ENCODE data around the gene CUZD1. TPM values are rescaled to one million over a fixed set of nuclear protein-coding genes. Genes with fewer than 3 reads are reported as not detected.

CUZD1 gene, protein sequence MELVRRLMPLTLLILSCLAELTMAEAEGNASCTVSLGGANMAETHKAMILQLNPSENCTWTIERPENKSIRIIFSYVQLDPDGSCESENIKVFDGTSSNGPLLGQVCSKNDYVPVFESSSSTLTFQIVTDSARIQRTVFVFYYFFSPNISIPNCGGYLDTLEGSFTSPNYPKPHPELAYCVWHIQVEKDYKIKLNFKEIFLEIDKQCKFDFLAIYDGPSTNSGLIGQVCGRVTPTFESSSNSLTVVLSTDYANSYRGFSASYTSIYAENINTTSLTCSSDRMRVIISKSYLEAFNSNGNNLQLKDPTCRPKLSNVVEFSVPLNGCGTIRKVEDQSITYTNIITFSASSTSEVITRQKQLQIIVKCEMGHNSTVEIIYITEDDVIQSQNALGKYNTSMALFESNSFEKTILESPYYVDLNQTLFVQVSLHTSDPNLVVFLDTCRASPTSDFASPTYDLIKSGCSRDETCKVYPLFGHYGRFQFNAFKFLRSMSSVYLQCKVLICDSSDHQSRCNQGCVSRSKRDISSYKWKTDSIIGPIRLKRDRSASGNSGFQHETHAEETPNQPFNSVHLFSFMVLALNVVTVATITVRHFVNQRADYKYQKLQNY
- 1 to 10 TPM in 1 of 3 donors, under 1 TPM in 2; 0.47 to 1.1 (median 0.72) TPM for total RNA-seq
- long read RNA-seq, donor 1, result 0 reads
- long read RNA-seq, donor 2, partial matches to known transcripts, result 0 of 1 reads
- long read RNA-seq, donor 2, other reads (novel, unspliced or antisense), result 1 of 1 reads

DNA sequence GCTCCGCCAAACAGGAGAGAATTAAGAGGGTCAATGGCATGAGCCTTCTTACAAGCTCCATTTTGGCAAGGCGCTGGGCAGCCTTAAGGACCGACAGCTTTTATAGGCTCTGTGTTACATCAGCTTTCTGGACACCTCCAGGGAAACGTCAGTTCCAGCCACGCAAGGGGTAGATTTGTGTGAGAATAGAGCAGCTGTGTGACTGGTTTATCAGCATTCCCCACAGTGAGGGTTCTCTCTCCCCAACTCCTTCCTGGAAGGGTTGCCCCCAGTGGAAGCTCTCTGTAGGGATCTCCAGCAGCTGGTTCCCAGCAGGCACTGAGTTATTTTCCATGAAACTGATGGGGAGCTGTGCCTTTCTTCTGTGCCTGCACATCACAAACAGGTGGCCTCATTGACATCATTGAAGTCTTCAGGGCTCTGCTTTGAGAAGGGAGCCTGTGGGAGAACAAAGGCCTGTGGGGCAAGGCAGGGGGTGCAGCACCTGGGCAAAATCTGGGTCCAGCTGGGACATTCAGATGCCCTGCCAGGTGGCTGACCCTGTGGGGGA lies at the start of gene CUZD1:
TSS of gene CUZD1 (minus strand) at position 75 of the 550 bp plus-strand sequence. CDS start at position 61, 14 bp downstream.
- ATAC-seq (no peak), DNase-seq (no peak)
- no peaks in the 10 kb centered on the region for H3K9me3 ChIP-seq
- TF ChIP-seq, protein P1, sequence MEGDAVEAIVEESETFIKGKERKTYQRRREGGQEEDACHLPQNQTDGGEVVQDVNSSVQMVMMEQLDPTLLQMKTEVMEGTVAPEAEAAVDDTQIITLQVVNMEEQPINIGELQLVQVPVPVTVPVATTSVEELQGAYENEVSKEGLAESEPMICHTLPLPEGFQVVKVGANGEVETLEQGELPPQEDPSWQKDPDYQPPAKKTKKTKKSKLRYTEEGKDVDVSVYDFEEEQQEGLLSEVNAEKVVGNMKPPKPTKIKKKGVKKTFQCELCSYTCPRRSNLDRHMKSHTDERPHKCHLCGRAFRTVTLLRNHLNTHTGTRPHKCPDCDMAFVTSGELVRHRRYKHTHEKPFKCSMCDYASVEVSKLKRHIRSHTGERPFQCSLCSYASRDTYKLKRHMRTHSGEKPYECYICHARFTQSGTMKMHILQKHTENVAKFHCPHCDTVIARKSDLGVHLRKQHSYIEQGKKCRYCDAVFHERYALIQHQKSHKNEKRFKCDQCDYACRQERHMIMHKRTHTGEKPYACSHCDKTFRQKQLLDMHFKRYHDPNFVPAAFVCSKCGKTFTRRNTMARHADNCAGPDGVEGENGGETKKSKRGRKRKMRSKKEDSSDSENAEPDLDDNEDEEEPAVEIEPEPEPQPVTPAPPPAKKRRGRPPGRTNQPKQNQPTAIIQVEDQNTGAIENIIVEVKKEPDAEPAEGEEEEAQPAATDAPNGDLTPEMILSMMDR (IDR thresholded peaks at IDR 0.05), result no peak
- H3K4me3 ChIP-seq, result no peak within 1 kb of the TSS
- no peaks in the 10 kb centered on the region for H3K36me3 ChIP-seq (ENCODE audit: low read depth)
- no peaks in the 10 kb centered on the region for H3K4me1 ChIP-seq (ENCODE audit: low read depth)
- intact Hi-C loops (cut with DNase I, micrococcal nuclease), result no loop called here

DNA sequence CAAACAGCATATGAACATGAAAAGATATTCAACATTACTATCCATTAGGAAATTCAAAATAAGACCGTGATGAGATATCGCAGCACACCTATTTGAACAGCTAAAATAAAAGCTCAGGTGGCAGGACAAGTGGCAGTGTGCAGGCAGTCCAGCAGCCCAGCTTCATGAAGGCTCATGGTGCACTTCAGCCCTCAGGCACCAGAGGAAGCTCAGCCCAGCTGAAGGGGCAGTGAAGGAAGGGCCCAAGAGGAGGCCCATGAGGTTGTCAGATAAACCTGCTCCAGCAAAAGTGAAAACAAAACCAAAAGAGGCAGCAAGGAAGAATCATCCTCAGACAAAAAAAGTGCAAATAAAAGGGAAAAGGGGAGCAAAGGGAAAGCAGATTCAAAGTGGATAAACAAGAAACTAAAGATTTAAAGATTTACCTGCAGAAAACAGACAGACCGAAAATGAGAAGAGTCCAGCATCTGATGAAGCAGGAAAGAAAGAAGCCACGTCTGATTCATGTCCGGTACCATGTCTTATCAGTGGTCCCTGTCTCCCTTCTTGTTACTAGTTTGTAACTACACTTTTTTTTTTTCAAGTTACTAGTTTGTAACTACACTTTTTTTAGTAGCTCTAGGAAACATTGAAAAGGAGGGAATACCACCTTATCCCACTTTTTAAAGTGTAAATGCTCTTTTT lies 48.7 kb upstream of the CUZD1 start:
- intact Hi-C loops (cut with DNase I, micrococcal nuclease), result no loop called here
- ATAC-seq (no peak), DNase-seq (no peak)
- Histone ChIP-seq H3K4me3 (no peak overlapping the region), H3K4me1 (ENCODE audit: low read depth) (no peaks in the 10 kb centered on the region), H3K36me3 (ENCODE audit: low read depth) (no peaks in the 10 kb centered on the region), H3K9me3 (no peaks in the 10 kb centered on the region)
- TF ChIP-seq, protein P1 (IDR thresholded peaks at IDR 0.05), result no peak

DNA sequence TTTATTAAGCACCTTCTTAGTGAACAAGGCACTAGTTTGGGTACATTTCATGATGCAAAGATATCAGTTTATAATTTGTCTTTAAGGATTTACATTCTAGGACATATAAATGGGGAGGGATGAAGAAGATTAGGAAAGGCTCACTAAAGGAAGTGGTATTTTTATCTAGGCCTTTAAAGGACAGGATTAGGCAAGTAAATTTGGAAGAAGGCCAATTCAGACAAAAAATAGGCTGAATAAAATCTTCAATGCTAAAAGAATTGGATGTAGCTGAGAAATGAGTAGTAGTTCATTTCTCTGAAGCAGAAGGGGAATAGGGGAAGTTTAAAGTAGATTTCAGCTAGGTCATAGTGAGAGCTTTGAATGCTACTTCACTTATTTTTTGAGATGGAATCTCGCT lies 38.5 kb upstream of the CUZD1 start:
- no peak overlapping the region for H3K4me3 ChIP-seq

DNA sequence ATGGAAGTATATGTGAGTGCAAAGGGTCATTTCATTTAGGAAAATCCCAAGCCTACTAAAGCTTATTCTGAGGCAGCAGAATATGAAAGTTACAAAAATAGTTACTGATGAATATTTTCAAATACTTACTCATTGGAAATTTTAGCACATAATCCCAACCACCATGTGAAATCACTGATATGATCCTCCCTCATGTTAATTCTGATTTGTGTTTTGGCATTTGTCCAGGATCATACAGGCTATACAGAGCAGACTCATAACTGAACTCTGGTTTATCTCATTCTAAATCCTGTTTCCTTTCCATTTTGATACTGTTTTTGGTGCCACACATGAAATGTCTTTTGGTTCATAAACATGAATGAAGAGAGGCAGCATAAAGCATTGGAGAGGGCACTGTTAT lies 37.1 kb upstream of the CUZD1 start:
- no peak overlapping the region for H3K4me3 ChIP-seq
- ATAC-seq, result no peak
- TF ChIP-seq, protein P1 (IDR thresholded peaks at IDR 0.05), result no peak
- intact Hi-C loops (cut with DNase I, micrococcal nuclease), result no loop called here
- no peak for DNase-seq
- H3K36me3 ChIP-seq (ENCODE audit: low read depth), result no peaks in the 10 kb centered on the region
- H3K9me3 ChIP-seq, result no peaks in the 10 kb centered on the region
- peaks cover 4% of the 10 kb centered on the region for H3K4me1 ChIP-seq (ENCODE audit: low read depth)

More for the DNA sequence above, 38.5 kb upstream of the CUZD1 start:
- ATAC-seq, result no peak
- TF ChIP-seq, protein P1 (IDR thresholded peaks at IDR 0.05), result no peak
- no peak for DNase-seq
- Histone ChIP-seq H3K36me3 (ENCODE audit: low read depth) (no peaks in the 10 kb centered on the region), H3K9me3 (no peaks in the 10 kb centered on the region), H3K4me1 (ENCODE audit: low read depth) (peaks cover 4% of the 10 kb centered on the region)
- intact Hi-C loops (cut with DNase I, micrococcal nuclease), result no loop called here

All from mucosa of descending colon (tissue), 3 donors.